Mononuclear cell (primary cell): Measurements from ENCODE around the gene BRD1. TPM values are rescaled to one million over a fixed set of nuclear protein-coding genes. Genes with fewer than 3 reads are reported as not detected.
"Not testable (repeated sequence)": the region's sequence is repeated elsewhere in the genome, so short reads cannot be mapped to it uniquely, and the experiment has no call there.

ENCODE experiments used
- H3K27me3 ChIP-seq: 2 replicates; pipeline ENCODE4 v1.6.0; 2011; ENCODE audit warnings: low read length, control low read depth; ENCODE audit not compliant: insufficient read depth
- H3K4me1 ChIP-seq: 2 replicates; pipeline ENCODE4 v1.5.1; 2011; ENCODE audit warnings: mild to moderate bottlenecking, low read length, control low read depth; ENCODE audit not compliant: insufficient read depth
- H3K4me3 ChIP-seq: 2 replicates; pipeline ENCODE4 v1.5.1; 2011; ENCODE audit warnings: mild to moderate bottlenecking, low read length, moderate library complexity
- H3K9me3 ChIP-seq: 2 replicates; pipeline ENCODE4 v1.5.1; 2011; ENCODE audit warnings: low read depth, mild to moderate bottlenecking, control low read depth, low read length
- total RNA-seq: library from RNA; depleted of rRNA; stranded (reverse); fragments of >200 nt; gene quantifications from one replicate; pipeline ENCODE4 v1.2.3, GENCODE V29; 2012

The BRD1 gene
- total RNA-seq, 1 donor: 85.1 TPM

DNA sequence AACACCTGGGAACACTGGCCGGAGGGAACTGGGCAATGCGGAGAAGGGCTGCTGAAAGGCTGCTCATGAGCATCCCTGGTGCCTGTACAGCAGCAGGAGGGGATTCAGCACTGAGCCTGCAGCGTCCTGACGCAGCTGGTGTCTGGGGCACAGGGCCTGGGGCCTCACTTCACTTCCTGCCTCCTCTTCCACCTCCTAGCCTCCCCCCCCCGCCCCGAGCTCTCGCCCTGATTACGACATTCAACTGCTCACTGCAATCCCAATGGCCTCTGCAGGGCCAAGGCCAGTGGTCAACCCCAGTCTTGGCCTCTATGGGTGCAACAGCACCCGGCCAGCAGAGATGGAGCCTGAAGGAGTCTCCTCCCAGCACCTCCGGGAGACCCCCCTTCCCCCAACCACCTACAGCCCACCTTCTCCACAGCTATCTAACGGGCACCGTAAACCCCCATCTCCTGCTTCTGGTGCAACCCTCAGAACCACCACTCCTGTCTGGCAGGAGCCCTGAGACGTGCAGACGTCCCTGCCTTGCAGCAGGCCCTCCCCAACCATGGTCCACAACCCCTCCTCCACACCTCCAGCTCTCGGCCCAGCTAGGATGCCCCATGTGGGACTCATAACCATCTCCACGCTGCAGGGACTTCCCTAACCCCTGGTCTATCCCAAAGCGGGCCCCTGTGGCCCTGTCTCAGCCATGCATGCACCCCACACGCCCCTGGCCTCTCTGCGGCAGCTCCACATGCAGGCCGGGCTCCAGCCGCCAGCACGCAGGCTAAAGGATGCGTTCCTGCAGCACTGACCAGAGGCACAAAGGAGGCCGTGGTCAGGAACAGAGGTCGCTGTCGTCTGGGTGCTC is 38.2 kb downstream of the BRD1 start:
- Histone ChIP-seq H3K4me1 (peaks cover 29% of the 10 kb centered on the region), H3K4me3 (no peak overlapping the region), H3K9me3 (no peaks in the 10 kb centered on the region), H3K27me3 (no peaks in the 10 kb centered on the region)

DNA sequence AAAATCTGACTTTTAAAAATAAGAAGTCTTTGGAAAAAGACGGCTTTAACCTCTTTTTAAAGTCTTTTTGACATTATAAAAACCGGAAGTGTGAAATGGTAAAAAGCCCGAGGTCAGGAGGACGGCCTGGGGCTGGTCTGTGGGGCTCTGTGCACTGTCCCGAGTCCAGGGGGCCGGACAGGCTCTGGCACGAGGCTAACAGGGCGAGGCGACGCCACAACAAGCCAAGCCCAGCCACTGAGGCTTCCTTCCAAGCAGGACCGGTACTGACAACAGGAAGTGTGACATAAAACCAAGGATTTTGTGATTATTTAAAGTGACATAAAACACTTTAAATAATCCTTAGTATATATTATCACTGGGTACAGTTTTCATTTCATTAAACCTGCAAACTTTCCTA is 39.2 kb downstream of the BRD1 start:
- Histone ChIP-seq H3K4me3 (no peak overlapping the region), H3K27me3 (no peaks in the 10 kb centered on the region), H3K9me3 (no peaks in the 10 kb centered on the region), H3K4me1 (peaks cover 29% of the 10 kb centered on the region)

DNA sequence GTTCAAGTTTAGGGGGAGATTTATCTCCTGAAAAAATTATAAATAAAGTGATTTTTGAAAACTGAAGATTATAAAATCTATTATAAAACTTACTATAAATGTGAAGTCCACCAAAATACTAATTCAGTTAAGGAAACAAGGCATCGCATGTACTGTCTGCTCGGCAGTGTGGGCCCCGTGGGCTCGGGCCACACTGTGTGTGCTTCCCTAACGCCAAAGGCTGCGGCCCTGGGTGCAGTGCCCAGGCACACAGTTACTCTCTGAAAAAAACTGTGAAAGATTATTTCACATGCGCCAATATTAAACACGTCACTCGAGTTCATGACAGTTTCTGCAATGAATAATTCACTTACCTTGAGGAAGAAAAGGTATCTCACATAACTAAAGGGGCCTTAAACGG is 39.8 kb downstream of the BRD1 start:
- H3K4me3 ChIP-seq: no peak overlapping the region
- no peaks in the 10 kb centered on the region for H3K27me3 ChIP-seq
- no peaks in the 10 kb centered on the region for H3K9me3 ChIP-seq
- H3K4me1 ChIP-seq: peaks cover 29% of the 10 kb centered on the region

DNA sequence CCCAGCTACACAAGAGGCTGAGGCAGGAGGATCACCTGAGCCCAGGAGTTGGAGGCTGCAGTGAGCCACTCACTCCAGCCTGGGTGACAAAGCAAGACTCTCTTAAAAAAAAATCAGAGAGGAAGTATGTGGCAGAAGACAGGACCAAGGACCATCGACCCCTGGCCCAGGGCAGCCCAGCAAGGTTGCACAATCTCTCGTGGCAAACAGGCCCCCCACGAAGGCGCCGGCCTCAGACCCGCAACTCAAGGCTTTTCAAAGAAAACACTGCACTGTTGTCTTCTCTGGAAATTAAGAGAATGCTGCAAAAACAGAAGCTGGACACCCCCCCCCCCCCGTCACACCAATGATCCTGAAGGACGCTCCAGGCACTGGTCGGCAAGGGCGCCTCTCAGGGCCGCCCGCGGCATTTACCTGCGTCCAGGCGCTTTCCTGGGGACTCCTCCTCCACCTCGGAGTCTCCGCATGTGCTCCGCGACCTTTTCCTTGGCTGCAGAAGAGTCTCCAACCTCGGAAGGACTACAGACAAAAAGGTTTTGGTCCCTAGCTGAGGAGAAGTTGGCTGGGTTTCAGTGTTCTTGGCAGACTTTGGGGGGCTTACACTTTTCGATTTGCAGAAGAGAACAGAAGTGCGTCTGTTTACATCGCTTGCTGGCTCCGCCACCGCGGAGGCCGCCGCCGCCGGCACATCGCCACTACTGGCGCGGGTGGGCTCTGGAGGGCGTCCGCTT is 40.5 kb downstream of the BRD1 start:
- Histone ChIP-seq H3K9me3 (no peaks in the 10 kb centered on the region), H3K4me3 (no peak overlapping the region), H3K27me3 (no peaks in the 10 kb centered on the region), H3K4me1 (peaks cover 29% of the 10 kb centered on the region)

DNA sequence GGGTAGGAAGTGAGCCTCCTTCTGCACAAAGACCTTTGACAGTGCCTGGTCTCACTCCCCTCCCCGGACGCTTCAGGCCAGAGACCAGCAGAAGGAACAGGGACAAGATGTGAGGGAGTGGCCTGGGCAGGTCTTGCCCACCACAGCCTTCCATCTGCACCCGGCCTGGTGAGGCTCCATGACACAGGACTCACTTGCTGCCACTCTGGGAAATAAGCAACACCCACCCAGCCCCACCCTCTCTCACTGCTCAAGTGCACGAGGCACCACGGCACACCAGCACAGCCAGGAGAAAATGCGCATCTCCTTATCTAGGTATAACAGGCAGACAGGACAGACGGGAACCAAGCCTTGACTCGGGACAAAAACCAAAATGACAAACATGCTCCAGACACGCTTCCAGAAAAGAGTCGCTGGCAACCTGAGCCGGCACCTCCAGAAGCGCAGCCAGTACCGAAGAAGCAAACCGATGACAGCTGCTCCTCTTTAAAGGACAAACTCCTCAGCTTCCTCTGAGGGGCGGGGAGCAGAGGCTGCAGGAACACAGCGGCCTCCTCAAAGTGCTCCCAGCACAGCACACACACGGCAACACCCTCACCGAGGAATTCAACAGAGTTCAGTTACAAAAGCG is 41.7 kb downstream of the BRD1 start:
- no peaks in the 10 kb centered on the region for H3K9me3 ChIP-seq
- peaks cover 29% of the 10 kb centered on the region for H3K4me1 ChIP-seq
- H3K4me3 ChIP-seq: no peak overlapping the region

DNA sequence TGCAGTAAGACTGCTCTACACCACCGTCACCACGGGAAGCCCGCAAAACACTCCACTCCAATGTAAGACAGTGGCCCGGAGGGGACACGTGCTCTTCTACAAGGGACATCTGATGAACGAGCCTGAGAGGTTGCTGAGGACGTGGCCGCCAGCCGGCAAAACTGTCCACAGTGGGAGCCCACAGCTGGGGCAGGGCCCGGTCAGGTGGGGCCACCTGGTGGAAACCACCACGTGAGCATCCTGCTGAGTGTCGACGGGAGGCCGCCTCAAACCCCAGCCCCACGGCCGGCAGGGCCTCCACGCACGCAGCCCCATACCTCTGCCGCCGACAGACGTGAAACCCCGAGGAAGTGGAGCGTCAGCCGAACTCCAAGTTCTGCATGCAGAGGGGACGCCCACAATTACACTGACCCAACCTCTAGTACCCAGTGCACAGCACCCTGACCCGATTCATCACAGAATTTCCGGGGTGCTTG is 42.6 kb downstream of the BRD1 start:
- H3K4me3 ChIP-seq: no peak overlapping the region
- peaks cover 22% of the 10 kb centered on the region for H3K4me1 ChIP-seq
- H3K27me3 ChIP-seq: no peaks in the 10 kb centered on the region
- H3K9me3 ChIP-seq: no peaks in the 10 kb centered on the region

More for the DNA sequence above, 41.7 kb downstream of the BRD1 start:
- no peaks in the 10 kb centered on the region for H3K27me3 ChIP-seq

DNA sequence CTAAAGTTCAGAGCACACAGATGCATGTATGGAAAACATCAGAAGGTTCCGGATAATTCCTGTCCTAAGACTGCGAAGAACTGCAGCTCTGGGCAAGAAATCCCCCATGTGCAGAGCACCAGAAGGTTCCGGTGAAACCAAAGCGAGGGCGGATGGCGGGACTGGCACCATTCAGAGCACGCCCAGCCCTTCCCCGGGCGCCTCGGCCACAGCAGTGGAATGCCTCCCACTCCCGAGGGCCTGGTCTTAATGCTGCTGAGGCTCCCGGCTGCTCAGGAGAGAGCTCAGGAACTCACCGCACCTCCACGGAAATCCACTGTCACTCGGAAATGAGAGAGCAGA is 43.1 kb downstream of the BRD1 start:
- Histone ChIP-seq H3K27me3 (no peaks in the 10 kb centered on the region), H3K9me3 (no peaks in the 10 kb centered on the region), H3K4me1 (peaks cover 17% of the 10 kb centered on the region), H3K4me3 (no peak overlapping the region)

DNA sequence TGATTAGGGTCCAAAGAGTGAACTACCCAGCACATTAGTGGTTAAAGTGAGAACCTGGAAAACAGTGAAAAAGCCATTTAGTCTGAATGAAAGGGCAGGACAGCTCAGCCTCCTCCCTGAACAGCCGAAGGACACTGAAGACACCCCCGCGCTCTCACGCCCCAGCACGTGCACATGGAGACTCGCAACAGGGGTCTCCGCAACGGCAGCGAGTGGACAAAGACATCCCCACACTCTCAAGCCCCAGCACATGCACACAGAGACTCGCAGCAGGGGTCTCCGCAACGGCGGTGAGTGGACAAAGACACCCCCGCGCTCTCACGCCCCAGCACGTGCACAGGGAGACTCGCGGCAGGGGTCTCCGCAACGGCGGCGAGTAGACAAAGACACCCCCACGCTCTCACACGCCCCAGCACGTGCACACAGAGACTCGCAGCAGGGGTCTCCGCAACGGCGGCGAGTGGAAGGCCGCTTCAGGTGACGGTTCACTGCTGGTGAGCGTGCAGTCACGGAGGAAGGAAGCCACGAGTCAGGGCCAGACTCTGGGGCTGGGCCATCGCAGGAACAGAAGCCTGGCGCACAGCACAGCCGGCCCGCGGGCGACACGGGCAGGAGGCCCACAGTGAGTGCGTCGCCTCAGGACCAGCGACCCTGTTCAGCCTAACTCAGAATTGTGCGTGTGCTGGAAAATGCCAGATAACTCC is 43.6 kb downstream of the BRD1 start:
- Histone ChIP-seq H3K4me3 (no peak overlapping the region), H3K27me3 (no peaks in the 10 kb centered on the region), H3K4me1 (peaks cover 12% of the 10 kb centered on the region), H3K9me3 (no peaks in the 10 kb centered on the region)

DNA sequence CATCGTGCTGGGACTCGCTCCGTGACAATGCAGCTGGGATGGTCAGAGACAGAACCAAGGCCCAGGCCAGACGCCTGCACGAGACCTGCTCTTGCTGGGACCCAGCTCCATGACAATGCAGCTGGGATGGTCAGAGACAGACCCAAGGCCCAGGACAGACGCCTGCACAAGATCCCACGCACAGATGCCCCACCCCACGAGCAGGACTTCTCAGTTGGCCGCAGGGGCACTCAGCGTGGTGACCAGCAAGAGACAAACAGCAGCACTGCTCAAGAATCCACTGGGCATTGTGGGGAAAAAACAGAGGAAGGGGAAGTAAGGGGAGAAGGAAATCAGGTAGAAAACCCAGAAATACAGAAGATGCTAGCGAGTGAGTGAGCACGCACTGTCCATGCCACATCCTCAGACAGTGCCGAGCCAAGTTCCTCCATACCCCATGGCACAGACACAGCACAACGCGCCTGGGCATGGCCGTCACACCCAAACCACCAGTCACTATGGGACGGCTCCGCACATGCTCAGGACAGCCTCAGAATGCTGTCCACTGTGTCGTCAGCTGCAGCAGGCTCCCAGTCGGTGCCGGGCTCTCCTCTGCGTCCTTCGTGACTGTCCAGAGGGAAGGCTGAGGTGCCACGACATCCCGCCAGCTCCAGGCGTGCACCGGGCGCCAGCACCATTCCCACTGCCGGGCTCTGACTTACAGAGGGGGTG is 44.5 kb downstream of the BRD1 start:
- Histone ChIP-seq H3K4me1 (peaks cover 3% of the 10 kb centered on the region), H3K27me3 (no peaks in the 10 kb centered on the region), H3K9me3 (no peaks in the 10 kb centered on the region), H3K4me3 (no peak overlapping the region)

DNA sequence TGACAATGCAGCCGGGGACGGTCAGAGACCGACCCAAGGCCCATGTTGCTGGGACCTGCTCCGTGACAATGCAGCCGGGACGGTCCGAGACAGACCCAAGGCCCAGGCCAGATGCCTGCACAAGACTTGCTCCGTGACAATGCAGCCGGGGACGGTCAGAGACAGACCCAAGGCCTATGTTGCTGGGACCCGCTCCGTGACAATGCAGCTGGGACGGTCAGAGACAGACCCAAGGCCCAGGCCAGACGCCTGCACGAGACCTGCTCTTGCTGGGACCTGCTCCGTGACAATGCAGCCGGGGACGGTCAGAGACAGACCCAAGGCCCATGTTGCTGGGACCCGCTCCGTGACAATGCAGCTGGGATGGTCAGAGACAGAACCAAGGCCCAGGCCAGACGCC is 45.8 kb downstream of the BRD1 start:
- H3K27me3 ChIP-seq, H3K4me3 ChIP-seq, H3K4me1 ChIP-seq, H3K9me3 ChIP-seq: not testable (repeated sequence)

DNA sequence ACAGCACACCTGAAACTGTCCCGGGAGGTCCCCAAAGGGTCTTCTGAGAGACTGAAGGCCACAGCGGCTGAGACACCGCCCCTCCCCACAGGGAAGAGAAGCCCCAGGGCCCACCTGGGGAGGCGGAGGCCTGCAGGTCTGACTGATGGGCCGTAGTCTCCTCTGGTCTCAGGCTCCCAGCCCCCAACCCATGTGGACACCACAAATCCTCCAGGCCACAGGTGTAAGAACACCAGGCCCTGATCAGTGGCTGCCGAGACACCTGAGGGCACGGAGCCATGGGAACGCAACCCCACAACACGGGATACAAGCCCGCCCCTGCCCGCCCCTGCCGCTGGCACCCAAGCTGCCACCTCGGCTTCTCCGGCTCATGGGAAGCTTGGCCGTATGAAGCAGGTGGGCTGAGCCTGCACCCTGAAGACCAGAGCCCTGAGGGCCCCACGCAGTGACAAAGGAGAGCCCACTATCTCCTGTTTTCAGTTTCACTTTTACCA is 46.3 kb downstream of the BRD1 start:
- H3K9me3 ChIP-seq: no peaks in the 10 kb centered on the region
- H3K4me3 ChIP-seq: no peak overlapping the region
- no peaks in the 10 kb centered on the region for H3K4me1 ChIP-seq
- H3K27me3 ChIP-seq: no peaks in the 10 kb centered on the region

DNA sequence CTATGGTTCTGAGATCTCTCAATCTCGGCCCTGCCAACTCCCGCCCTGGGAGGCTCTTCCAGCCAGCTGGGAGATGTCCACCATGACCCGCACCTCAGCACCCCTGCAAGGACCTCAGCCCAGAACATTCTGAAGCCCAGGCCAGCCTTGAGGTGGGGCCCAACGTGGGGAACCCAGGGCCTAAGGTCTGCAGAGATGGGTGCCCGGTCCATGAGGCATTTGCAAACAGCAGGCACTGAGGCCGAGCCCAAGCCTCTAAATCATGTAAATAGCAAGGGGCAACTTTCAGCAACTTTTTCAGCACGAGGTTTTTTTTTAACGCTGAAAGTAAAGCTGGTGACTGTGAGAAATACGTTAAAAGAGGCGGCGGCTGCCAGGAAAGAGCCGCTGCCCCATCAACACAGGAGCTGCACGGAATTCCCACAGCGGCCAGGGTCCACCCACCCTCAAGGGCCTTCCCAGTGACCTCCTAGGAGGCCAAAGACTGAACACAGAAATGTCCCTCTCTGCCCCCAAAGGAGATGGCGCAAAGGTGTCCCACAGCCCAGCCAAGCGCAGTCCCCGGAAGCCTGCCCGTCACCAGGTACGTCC is 46.9 kb downstream of the BRD1 start:
- Histone ChIP-seq H3K27me3 (no peaks in the 10 kb centered on the region), H3K4me3 (no peak overlapping the region), H3K9me3 (no peaks in the 10 kb centered on the region), H3K4me1 (no peaks in the 10 kb centered on the region)

DNA sequence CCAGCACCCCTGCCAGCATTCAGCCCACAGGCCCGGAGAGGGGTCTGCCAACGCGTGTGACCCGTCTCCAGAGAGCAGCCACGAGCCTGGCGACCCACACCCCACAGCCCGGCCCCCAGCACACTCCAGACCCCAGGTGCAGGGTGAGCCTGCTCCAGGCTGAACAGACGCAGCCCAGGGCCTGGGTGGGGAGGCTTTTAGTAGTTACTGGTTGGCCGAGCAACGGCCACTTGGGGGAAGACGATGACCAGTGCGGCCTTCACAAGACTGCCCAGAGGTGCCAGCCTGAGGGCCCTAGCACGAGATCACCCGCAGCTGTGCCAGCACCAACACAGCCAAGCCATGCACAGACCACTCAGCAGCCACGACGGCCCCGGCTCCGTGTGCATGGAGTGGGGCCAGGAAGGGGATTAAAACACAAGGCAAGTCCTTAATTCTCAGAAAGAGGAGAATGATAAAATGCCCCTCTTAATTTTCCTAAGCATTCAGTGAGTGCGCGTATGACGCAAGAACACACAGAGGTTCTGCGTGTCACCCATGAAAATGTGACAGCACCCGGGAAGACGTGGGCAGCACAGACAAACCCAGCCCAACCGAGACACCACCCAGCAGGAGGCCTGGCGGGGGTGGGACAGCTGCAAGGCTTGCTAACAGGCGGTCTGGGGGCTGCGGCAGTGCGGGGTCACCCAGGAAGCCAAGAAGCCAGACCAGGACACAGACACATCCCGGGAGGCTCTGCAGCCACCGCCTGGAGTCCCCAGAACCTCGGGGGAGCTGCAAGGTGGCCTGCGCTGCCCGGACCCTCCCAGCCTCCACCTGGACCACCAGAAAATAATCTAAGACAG is 47.6 kb downstream of the BRD1 start:
- Histone ChIP-seq H3K4me3 (no peak overlapping the region), H3K27me3 (no peaks in the 10 kb centered on the region), H3K4me1 (no peaks in the 10 kb centered on the region), H3K9me3 (no peaks in the 10 kb centered on the region)
